NB4 (cell line): ENCODE results near the gene NAB1.

Source experiments
- DNase-seq: peaks from one replicate; pipeline ENCODE4 v3.0.0; 2010; ENCODE audit warnings: low read depth
- H3K4me3 ChIP-seq: one replicate; pipeline ENCODE4 v1.5.1; 2011; ENCODE audit warnings: mild to moderate bottlenecking, low read depth, low read length, moderate library complexity
- CTCF ChIP-seq: IDR thresholded peaks from one replicate; pipeline ENCODE4 v1.5.1; 2012; ENCODE audit warnings: low read depth, low read length
- MYC ChIP-seq: IDR thresholded peaks from 2 replicates; pipeline ENCODE4 v1.6.1; 2011; ENCODE audit warnings: low read depth, low read length
- POLR2A ChIP-seq: IDR thresholded peaks from 2 replicates; pipeline ENCODE4 v1.6.1; 2011; ENCODE audit warnings: mild to moderate bottlenecking; ENCODE audit not compliant: insufficient read length; ENCODE audit errors: extremely low read depth
- TF ChIP-seq, protein P1 (sequence below): IDR thresholded peaks from 2 replicates; pipeline ENCODE4 v1.6.1; 2011; ENCODE audit warnings: low read depth, low read length

Gene NAB1

DNA sequence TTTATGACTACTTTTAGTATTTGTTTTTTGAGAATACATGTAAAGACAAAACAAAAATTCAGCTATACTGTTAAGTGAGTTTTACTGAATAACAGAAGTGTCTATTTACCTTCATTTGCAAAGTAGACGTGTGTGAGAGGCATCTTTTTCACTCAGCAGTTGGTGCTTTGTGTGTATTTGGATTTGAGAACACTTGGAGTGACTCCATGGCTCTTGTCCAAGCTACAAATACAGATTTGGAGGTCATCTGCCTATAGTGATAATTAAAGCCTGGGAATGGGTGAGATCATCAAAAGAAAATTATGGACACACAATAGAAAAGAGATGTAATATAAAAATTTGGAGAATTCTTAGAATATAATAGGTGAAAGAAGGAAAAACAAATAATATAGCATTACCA lies 6.2 kb downstream of the NAB1 start:
- DNase-seq, result no peak
- no peak overlapping the region for H3K4me3 ChIP-seq
- TF ChIP-seq MYC, result no peak
- no peak for TF ChIP-seq POLR2A
- TF ChIP-seq, protein P1, sequence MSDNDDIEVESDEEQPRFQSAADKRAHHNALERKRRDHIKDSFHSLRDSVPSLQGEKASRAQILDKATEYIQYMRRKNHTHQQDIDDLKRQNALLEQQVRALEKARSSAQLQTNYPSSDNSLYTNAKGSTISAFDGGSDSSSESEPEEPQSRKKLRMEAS, result no peak
- no peak for TF ChIP-seq CTCF

DNA sequence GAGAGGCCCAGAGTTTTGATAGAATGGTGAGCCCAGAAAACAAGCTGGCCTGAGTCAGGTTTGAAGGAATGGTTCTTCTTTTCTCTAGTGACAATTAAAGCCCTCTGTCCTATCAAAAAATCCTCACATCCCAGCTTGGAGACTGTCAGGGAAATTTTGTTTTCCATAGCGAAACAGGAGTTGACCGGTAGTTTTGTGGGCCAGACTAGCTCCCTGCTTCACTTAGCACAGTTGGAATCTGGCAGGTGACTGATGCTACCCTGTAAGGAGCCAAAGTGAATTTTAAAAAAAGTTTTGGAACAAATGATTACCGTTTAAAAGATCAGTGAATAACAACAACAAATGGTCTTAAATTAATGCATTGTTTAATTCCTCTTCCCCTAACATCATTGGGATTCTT lies 6.7 kb downstream of the NAB1 start:
- DNase-seq, result no peak
- no peak overlapping the region for H3K4me3 ChIP-seq
- TF ChIP-seq, protein P1, result no peak
- TF ChIP-seq POLR2A, result no peak

- no peak overlapping the region for H3K4me3 ChIP-seq
- DNase-seq, result no peak
- TF ChIP-seq CTCF (no peak), POLR2A (no peak), MYC (no peak)
- TF ChIP-seq, protein P1, result no peak
Observed at GRCh38 chr2:190656301-190656700, 7.4 kb downstream of the NAB1 start.

- no peak overlapping the region for H3K4me3 ChIP-seq
- TF ChIP-seq MYC (no peak), POLR2A (no peak), CTCF (no peak)
- TF ChIP-seq, protein P1, result no peak
- no peak for DNase-seq
Observed at GRCh38 chr2:190657474-190658255, 8.8 kb downstream of the NAB1 start.

- no peak for DNase-seq
- TF ChIP-seq MYC (no peak), POLR2A (no peak), CTCF (no peak)
- TF ChIP-seq, protein P1, result no peak
- no peak overlapping the region for H3K4me3 ChIP-seq
Observed at GRCh38 chr2:190659553-190659952, 10.7 kb downstream of the NAB1 start.

DNA sequence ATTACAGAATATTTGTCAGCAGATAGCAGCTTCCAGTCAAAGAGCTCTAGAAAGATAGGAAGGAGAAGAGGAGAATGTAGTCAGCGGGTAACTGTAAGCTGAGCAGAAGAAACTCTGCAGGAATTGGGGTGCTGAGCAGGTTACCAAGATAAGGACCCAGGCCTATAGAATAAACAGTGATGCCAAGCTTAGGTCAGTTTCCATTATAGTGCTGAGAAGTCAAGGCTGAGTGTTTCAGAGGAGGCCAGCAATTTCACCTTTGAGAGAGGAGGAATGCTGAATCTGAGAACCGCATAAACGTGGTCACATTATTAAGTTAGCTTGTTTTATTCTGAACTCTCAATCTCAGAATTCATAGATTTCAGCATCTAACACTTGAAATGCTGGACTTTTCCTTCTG lies 13.9 kb downstream of the NAB1 start:
- DNase-seq, result no peak
- TF ChIP-seq POLR2A (no peak), CTCF (no peak), MYC (no peak)
- TF ChIP-seq, protein P1, result no peak
- H3K4me3 ChIP-seq, result no peak overlapping the region
